ENCODE results near the gene KRT17. TPM values are rescaled to one million over a fixed set of nuclear protein-coding genes. Genes with fewer than 3 reads are reported as not detected.

KRT17 gene
- polyA plus RNA-seq (2013, experiment 1 of 2; ENCODE audit: insufficient read length), result 13.3 TPM
- 31.1 TPM for polyA plus RNA-seq (2013, experiment 2 of 2; ENCODE audit: insufficient read length)

GRCh38 chr17:41624208-41625101 lies at the start of gene KRT17:
Gene KRT17 (minus strand): TSS chr17:41624575. CDS start chr17:41624509, 66 bp downstream.
- DNase-seq, result no peak

- no peak for DNase-seq
Measured at GRCh38 chr17:41672153-41672552, 47.8 kb upstream of the KRT17 start.

GRCh38 chr17:41667280-41668041 lies 43.1 kb upstream of the KRT17 start:
- no peak for DNase-seq

GRCh38 chr17:41666708-41667279 lies 42.4 kb upstream of the KRT17 start:
- DNase-seq, result peak; percentile 68

GRCh38 chr17:41666237-41666641 lies 41.9 kb upstream of the KRT17 start:
- peak; percentile 48 for DNase-seq

GRCh38 chr17:41665566-41666236 lies 41.3 kb upstream of the KRT17 start:
- peak; percentile 78 for DNase-seq

- DNase-seq, result no peak
Measured at GRCh38 chr17:41664587-41665565, 40.5 kb upstream of the KRT17 start.

- no peak for DNase-seq
Measured at GRCh38 chr17:41664172-41664457, 39.7 kb upstream of the KRT17 start.

GRCh38 chr17:41663451-41664171 lies 39.2 kb upstream of the KRT17 start:
- DNase-seq, result no peak

GRCh38 chr17:41660221-41660711 lies 35.9 kb upstream of the KRT17 start:
- DNase-seq, result no peak

GRCh38 chr17:41659427-41660212 lies 35.2 kb upstream of the KRT17 start:
- no peak for DNase-seq

GRCh38 chr17:41658846-41659245 lies 34.5 kb upstream of the KRT17 start:
- no peak for DNase-seq

- no peak for DNase-seq
Measured at GRCh38 chr17:41657936-41658335, 33.6 kb upstream of the KRT17 start.

GRCh38 chr17:41657176-41657754 lies 32.9 kb upstream of the KRT17 start:
- no peak for DNase-seq

GRCh38 chr17:41656249-41657023 lies 32.1 kb upstream of the KRT17 start:
- DNase-seq, result no peak

GRCh38 chr17:41655611-41656111 lies 31.3 kb upstream of the KRT17 start:
- DNase-seq, result no peak

GRCh38 chr17:41654678-41655607 lies 30.6 kb upstream of the KRT17 start:
- no peak for DNase-seq
